C4-2B (cell line): ENCODE data around the gene PTPRF.
A peak's percentile ranks its signal among the peaks of the same experiment; 100 is the strongest.

Experiments
- CTCF ChIP-seq: fragments of 450-650 bp; conservative IDR thresholded peaks from 2 replicates; pipeline ENCODE4 v1.5.1; 2017; ENCODE audit warnings: mild to moderate bottlenecking
- ZFX ChIP-seq: fragments of 450-650 bp; IDR thresholded peaks from 2 replicates; pipeline ENCODE4 v1.6.1; 2017

DNA sequence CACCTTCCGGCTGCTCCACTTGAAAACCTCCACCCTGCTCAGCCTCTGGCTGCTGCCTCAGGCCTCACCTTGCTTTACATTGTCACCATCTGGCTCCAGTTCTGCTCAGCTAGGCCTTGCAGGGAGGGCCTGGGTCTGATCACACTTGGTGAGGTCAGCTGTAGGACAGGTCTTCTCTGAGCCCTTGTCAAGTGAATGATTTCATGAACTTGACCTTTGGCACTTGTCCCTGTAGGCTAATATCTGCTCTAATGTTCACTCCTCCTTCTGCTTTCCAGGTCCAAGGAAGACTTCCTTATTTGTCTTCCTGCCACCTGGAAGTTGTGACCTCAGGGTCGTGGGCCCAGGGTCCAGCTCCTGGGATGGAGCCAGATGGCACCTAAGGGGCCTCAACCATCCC lies 41.4 kb downstream of the PTPRF start:
- TF ChIP-seq CTCF (no peak), ZFX (peak; percentile 39; the same call in 1 of the 2 replicates)
